WTC11 (cell line): ENCODE data around the gene GNAZ.

Experiments used
- ATF3 ChIP-seq: sonication (generic); formaldehyde crosslinking; conservative IDR thresholded peaks from 2 replicates; pipeline ENCODE4 v1.8.1; 2022; ENCODE audit warnings: mild to moderate bottlenecking, missing genetic modification reagents
- CTCF ChIP-seq: fragments of 200-600 bp; IDR thresholded peaks from 2 replicates; pipeline ENCODE4 v1.8.0; 2022; ENCODE audit warnings: antibody characterized with exemption
- MAX ChIP-seq: sonication (generic); formaldehyde crosslinking; IDR thresholded peaks from 2 replicates; pipeline ENCODE4 v1.8.0; 2022; ENCODE audit warnings: mild to moderate bottlenecking, missing genetic modification reagents
- NFYB ChIP-seq: sonication (generic); formaldehyde crosslinking; conservative IDR thresholded peaks from 2 replicates; pipeline ENCODE4 v1.8.0; 2022; ENCODE audit warnings: low read depth, missing genetic modification reagents
- OVOL2 ChIP-seq: fragments of 250-450 bp; sonication (Bioruptor Pico); IDR thresholded peaks from 2 replicates; pipeline ENCODE4 v1.9.0; 2021; ENCODE audit warnings: mild to moderate bottlenecking, borderline replicate concordance
- PRDM15 ChIP-seq: sonication (generic); formaldehyde crosslinking; IDR thresholded peaks from 2 replicates; pipeline ENCODE4 v1.8.0; 2022; ENCODE audit warnings: missing genetic modification reagents
- TCF7 ChIP-seq: sonication (generic); formaldehyde crosslinking; IDR thresholded peaks from 2 replicates; pipeline ENCODE4 v1.8.0; 2022; ENCODE audit warnings: mild to moderate bottlenecking, low read depth, missing genetic modification reagents, moderate library complexity
- ZNF425 ChIP-seq: fragments of 250-450 bp; sonication (Bioruptor Pico); conservative IDR thresholded peaks from 2 replicates; pipeline ENCODE4 v1.9.0; 2021; ENCODE audit warnings: mild to moderate bottlenecking

GRCh38 chr22:23116506-23117263 is 46.4 kb downstream of the GNAZ start:
- no peak for TF ChIP-seq ZNF425 (CRISPR knock-in tag)
- no peak for TF ChIP-seq NFYB (CRISPR knock-in tag)
- no peak for TF ChIP-seq OVOL2
- no peak for TF ChIP-seq PRDM15 (CRISPR knock-in tag)
- no peak for TF ChIP-seq CTCF
- TF ChIP-seq TCF7 = no peak
- no peak for TF ChIP-seq ATF3 (CRISPR knock-in tag)
- TF ChIP-seq MAX (CRISPR knock-in tag) = no peak
